HepG2 (cell line): ENCODE data around the gene NT5DC4. TPM values are rescaled to one million over a fixed set of nuclear protein-coding genes. Genes with fewer than 3 reads are reported as not detected.

Experiments used
- ADNP ChIP-seq: sonication (generic); formaldehyde crosslinking; IDR thresholded peaks from 2 replicates; pipeline ENCODE4 v1.4.0; 2020; ENCODE audit warnings: missing genetic modification reagents
- FOXC1 ChIP-seq: sonication (generic); formaldehyde crosslinking; IDR thresholded peaks from 2 replicates; pipeline ENCODE4 v1.8.0; 2022; ENCODE audit warnings: mild to moderate bottlenecking, missing genetic modification reagents, borderline replicate concordance
- GTF3A ChIP-seq: sonication (generic); formaldehyde crosslinking; conservative IDR thresholded peaks from 2 replicates; pipeline ENCODE4 v1.4.0; 2020; ENCODE audit warnings: mild to moderate bottlenecking, missing genetic modification reagents
- HNRNPK ChIP-seq: fragments of 200-400 bp; formaldehyde crosslinking; IDR thresholded peaks from 2 replicates; pipeline ENCODE4 v1.6.1; 2018; ENCODE audit warnings: low read length, low read depth, moderate library complexity, mild to moderate bottlenecking; ENCODE audit not compliant: poor library complexity, severe bottlenecking
- ISX ChIP-seq: sonication (generic); formaldehyde crosslinking; conservative IDR thresholded peaks from 2 replicates; pipeline ENCODE4 v1.5.0; 2020; ENCODE audit warnings: missing genetic modification reagents
- NFYC ChIP-seq: IDR thresholded peaks from 2 replicates; pipeline ENCODE4 v1.6.1; 2016; ENCODE audit warnings: missing genetic modification reagents, missing compliant biosample characterization
- NR1H2 ChIP-seq: sonication (generic); formaldehyde crosslinking; IDR thresholded peaks from 2 replicates; pipeline ENCODE4 v1.8.1; 2022; ENCODE audit warnings: low read depth, missing genetic modification reagents, borderline replicate concordance
- PHF5A ChIP-seq: IDR thresholded peaks from one replicate; pipeline ENCODE4 v1.6.1; 2018; ENCODE audit warnings: low read depth, missing genetic modification reagents; ENCODE audit not compliant: unreplicated experiment
- POLR2A ChIP-seq, 2 experiments: IDR thresholded peaks; 2 replicates each; pipeline ENCODE4 v1.6.1; 2011; ENCODE audit warnings: low read depth in 2 of 2, low read length in 2 of 2, mild to moderate bottlenecking in 1 of 2, moderate library complexity in 1 of 2; ENCODE audit not compliant: insufficient read depth in 1 of 2
- SMAD1 ChIP-seq: sonication (generic); formaldehyde crosslinking; IDR thresholded peaks from 2 replicates; pipeline ENCODE4 v1.4.0; 2020; ENCODE audit warnings: missing genetic modification reagents, low read depth, mild to moderate bottlenecking, borderline replicate concordance
- SRSF1 ChIP-seq: fragments of 200-400 bp; formaldehyde crosslinking; optimal IDR thresholded peaks from 2 replicates; pipeline ENCODE3; 2017; ENCODE audit warnings: mild to moderate bottlenecking, low read depth, low read length, moderate library complexity
- ZMYM4 ChIP-seq: sonication (generic); formaldehyde crosslinking; IDR thresholded peaks from 2 replicates; pipeline ENCODE4 v1.8.1; 2023; ENCODE audit warnings: mild to moderate bottlenecking, missing genetic modification reagents
- ZNF333 ChIP-seq: sonication (generic); formaldehyde crosslinking; IDR thresholded peaks from 2 replicates; pipeline ENCODE4 v1.4.0; 2020; ENCODE audit warnings: mild to moderate bottlenecking, missing genetic modification reagents, borderline replicate concordance
- ZNF33B ChIP-seq: sonication (generic); formaldehyde crosslinking; IDR thresholded peaks from 2 replicates; pipeline ENCODE4 v1.5.1; 2020; ENCODE audit warnings: mild to moderate bottlenecking, missing genetic modification reagents
- ZNF431 ChIP-seq: sonication (generic); formaldehyde crosslinking; IDR thresholded peaks from 2 replicates; pipeline ENCODE4 v1.9.0; 2022; ENCODE audit warnings: missing genetic modification reagents, low read depth, mild to moderate bottlenecking, borderline replicate concordance
- ZNF562 ChIP-seq: sonication (generic); formaldehyde crosslinking; IDR thresholded peaks from 2 replicates; pipeline ENCODE4 v1.8.0; 2022; ENCODE audit warnings: missing genetic modification reagents, borderline replicate concordance
- ZNF652 ChIP-seq: IDR thresholded peaks from 2 replicates; pipeline ENCODE4 v1.6.1; 2016; ENCODE audit warnings: low read depth, borderline replicate concordance
- ZNF672 ChIP-seq: sonication (generic); formaldehyde crosslinking; IDR thresholded peaks from 2 replicates; pipeline ENCODE4 v1.8.1; 2022; ENCODE audit warnings: missing genetic modification reagents
- ZNF75D ChIP-seq: sonication (generic); formaldehyde crosslinking; IDR thresholded peaks from 2 replicates; pipeline ENCODE4 v1.8.1; 2023; ENCODE audit warnings: missing genetic modification reagents, mild to moderate bottlenecking, borderline replicate concordance
- polyA plus RNA-seq, 8 experiments: library from polyadenylated mRNA; depleted of rRNA in 3 of 8; stranded (reverse) in 7 of 8; unstranded in 1 of 8; fragments of >200 nt; fragmentation: Illumina TruSeq in 4 of 8; extraction: Trizol in 4 of 8; gene quantifications; 2 replicates each; pipeline versions ENCODE4 v1.2.1 to v1.2.3, GENCODE V29; 2011 to 2016; ENCODE audit warnings: low read depth in 4 of 8, missing spikeins in 1 of 8, mixed read lengths in 1 of 8; ENCODE audit not compliant: insufficient read depth in 1 of 8
- total RNA-seq, 5 experiments: library from RNA; depleted of rRNA; stranded (reverse); fragments of >200 nt; fragmentation: Illumina TruSeq; extraction: Trizol; gene quantifications; 2 replicates each; pipeline ENCODE4 v1.2.3, GENCODE V29; 2016; ENCODE audit warnings: low read depth in 1 of 5
- TF ChIP-seq, protein P1 (sequence below): sonication (generic); formaldehyde crosslinking; IDR thresholded peaks from 2 replicates; pipeline ENCODE4 v1.8.0; 2022; ENCODE audit warnings: missing genetic modification reagents, mild to moderate bottlenecking, borderline replicate concordance
- TF ChIP-seq, protein P2 (sequence below): sonication (generic); formaldehyde crosslinking; conservative IDR thresholded peaks from 2 replicates; pipeline ENCODE4 v1.4.0; 2020; ENCODE audit warnings: missing genetic modification reagents
- TF ChIP-seq, protein P3 (sequence below): sonication (generic); formaldehyde crosslinking; IDR thresholded peaks from 2 replicates; pipeline ENCODE4 v1.5.0; 2020; ENCODE audit warnings: mild to moderate bottlenecking, missing genetic modification reagents
- TF ChIP-seq, protein P4 (sequence below): sonication (generic); formaldehyde crosslinking; IDR thresholded peaks from 2 replicates; pipeline ENCODE4 v1.5.0; 2020; ENCODE audit warnings: missing genetic modification reagents
- TF ChIP-seq, protein P5 (sequence below): sonication (generic); formaldehyde crosslinking; IDR thresholded peaks from 2 replicates; pipeline ENCODE4 v1.4.0; 2020; ENCODE audit warnings: missing genetic modification reagents, borderline replicate concordance

The NT5DC4 gene
- total and polyA plus RNA-seq, 2 of the 13 experiments (the other 11 are each of a cell fraction or from before 2014, with no cell fraction given), result 0.04 to 4.2 TPM

DNA sequence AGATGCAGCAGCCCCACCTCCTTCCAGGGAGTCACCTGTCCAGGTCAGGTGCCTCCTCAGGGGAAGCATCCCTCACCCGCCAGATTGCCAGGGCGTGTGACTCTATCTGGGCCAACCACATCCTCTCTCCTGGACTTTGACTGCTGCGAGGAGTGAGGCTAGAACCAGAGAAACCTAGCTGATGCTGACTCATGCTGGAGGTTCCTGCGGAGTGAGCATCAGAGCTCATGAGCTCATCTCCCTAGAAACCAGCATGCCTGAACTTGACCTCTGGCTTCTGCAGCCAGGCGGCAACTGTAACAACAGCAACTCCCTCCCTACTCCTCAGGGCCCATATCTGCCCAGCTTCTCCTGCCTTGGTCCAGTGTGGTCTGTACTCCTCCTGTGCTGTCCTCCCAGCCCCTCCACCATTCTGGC lies 28.3 kb upstream of the NT5DC4 start (continued):
- TF ChIP-seq, protein P1, sequence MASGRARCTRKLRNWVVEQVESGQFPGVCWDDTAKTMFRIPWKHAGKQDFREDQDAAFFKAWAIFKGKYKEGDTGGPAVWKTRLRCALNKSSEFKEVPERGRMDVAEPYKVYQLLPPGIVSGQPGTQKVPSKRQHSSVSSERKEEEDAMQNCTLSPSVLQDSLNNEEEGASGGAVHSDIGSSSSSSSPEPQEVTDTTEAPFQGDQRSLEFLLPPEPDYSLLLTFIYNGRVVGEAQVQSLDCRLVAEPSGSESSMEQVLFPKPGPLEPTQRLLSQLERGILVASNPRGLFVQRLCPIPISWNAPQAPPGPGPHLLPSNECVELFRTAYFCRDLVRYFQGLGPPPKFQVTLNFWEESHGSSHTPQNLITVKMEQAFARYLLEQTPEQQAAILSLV (CRISPR knock-in tag), result 0 out of 2 replicates have a peak, but pooled peaks have one; percentile 37
- TF ChIP-seq, protein P2, sequence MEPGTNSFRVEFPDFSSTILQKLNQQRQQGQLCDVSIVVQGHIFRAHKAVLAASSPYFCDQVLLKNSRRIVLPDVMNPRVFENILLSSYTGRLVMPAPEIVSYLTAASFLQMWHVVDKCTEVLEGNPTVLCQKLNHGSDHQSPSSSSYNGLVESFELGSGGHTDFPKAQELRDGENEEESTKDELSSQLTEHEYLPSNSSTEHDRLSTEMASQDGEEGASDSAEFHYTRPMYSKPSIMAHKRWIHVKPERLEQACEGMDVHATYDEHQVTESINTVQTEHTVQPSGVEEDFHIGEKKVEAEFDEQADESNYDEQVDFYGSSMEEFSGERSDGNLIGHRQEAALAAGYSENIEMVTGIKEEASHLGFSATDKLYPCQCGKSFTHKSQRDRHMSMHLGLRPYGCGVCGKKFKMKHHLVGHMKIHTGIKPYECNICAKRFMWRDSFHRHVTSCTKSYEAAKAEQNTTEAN (CRISPR knock-in tag), result 0 out of 2 replicates have a peak, but pooled peaks have one; percentile 26
- TF ChIP-seq, protein P3, sequence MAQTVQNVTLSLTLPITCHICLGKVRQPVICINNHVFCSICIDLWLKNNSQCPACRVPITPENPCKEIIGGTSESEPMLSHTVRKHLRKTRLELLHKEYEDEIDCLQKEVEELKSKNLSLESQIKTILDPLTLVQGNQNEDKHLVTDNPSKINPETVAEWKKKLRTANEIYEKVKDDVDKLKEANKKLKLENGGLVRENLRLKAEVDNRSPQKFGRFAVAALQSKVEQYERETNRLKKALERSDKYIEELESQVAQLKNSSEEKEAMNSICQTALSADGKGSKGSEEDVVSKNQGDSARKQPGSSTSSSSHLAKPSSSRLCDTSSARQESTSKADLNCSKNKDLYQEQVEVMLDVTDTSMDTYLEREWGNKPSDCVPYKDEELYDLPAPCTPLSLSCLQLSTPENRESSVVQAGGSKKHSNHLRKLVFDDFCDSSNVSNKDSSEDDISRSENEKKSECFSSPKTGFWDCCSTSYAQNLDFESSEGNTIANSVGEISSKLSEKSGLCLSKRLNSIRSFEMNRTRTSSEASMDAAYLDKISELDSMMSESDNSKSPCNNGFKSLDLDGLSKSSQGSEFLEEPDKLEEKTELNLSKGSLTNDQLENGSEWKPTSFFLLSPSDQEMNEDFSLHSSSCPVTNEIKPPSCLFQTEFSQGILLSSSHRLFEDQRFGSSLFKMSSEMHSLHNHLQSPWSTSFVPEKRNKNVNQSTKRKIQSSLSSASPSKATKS (CRISPR knock-in tag), result no peak
- no peak for TF ChIP-seq GTF3A (CRISPR knock-in tag)
- no peak for TF ChIP-seq PHF5A (CRISPR knock-in tag)
- no peak for TF ChIP-seq ZNF75D (CRISPR knock-in tag)
- no peak for TF ChIP-seq ZNF562 (CRISPR knock-in tag)
- TF ChIP-seq ISX (CRISPR knock-in tag), result no peak
- no peak for TF ChIP-seq POLR2A (IDR thresholded peaks at IDR 0.05; ENCODE audit: insufficient read depth in 1 of 2, low read depth in 2 of 2, low read length in 2 of 2)
- no peak for TF ChIP-seq SRSF1
- no peak for TF ChIP-seq FOXC1 (CRISPR knock-in tag)
- TF ChIP-seq NR1H2 (CRISPR knock-in tag), result no peak
- no peak for TF ChIP-seq SMAD1 (CRISPR knock-in tag)
- TF ChIP-seq ZNF652, result no peak
- peak; percentile 46; the same call in 1 of the 2 replicates for TF ChIP-seq NFYC
- no peak for TF ChIP-seq ZNF333 (CRISPR knock-in tag)
- no peak for TF ChIP-seq ADNP
- no peak for TF ChIP-seq HNRNPK
- TF ChIP-seq ZNF431, result no peak
- TF ChIP-seq, protein P4, sequence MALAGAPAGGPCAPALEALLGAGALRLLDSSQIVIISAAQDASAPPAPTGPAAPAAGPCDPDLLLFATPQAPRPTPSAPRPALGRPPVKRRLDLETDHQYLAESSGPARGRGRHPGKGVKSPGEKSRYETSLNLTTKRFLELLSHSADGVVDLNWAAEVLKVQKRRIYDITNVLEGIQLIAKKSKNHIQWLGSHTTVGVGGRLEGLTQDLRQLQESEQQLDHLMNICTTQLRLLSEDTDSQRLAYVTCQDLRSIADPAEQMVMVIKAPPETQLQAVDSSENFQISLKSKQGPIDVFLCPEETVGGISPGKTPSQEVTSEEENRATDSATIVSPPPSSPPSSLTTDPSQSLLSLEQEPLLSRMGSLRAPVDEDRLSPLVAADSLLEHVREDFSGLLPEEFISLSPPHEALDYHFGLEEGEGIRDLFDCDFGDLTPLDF, result no peak
- TF ChIP-seq ZNF33B (CRISPR knock-in tag), result no peak
- TF ChIP-seq ZMYM4 (CRISPR knock-in tag), result no peak
- no peak for TF ChIP-seq ZNF672
- TF ChIP-seq, protein P5, sequence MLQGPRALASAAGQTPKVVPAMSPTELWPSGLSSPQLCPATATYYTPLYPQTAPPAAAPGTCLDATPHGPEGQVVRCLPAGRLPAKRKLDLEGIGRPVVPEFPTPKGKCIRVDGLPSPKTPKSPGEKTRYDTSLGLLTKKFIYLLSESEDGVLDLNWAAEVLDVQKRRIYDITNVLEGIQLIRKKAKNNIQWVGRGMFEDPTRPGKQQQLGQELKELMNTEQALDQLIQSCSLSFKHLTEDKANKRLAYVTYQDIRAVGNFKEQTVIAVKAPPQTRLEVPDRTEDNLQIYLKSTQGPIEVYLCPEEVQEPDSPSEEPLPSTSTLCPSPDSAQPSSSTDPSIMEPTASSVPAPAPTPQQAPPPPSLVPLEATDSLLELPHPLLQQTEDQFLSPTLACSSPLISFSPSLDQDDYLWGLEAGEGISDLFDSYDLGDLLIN (CRISPR knock-in tag), result no peak
